ENCODE data around the gene ANTKMT.
A peak's percentile ranks its signal among the peaks of the same experiment; 100 is the strongest.
"Not testable (repeated sequence)": the region's sequence is repeated elsewhere in the genome, so short reads cannot be mapped to it uniquely, and the experiment has no call there.

The ANTKMT gene

DNA sequence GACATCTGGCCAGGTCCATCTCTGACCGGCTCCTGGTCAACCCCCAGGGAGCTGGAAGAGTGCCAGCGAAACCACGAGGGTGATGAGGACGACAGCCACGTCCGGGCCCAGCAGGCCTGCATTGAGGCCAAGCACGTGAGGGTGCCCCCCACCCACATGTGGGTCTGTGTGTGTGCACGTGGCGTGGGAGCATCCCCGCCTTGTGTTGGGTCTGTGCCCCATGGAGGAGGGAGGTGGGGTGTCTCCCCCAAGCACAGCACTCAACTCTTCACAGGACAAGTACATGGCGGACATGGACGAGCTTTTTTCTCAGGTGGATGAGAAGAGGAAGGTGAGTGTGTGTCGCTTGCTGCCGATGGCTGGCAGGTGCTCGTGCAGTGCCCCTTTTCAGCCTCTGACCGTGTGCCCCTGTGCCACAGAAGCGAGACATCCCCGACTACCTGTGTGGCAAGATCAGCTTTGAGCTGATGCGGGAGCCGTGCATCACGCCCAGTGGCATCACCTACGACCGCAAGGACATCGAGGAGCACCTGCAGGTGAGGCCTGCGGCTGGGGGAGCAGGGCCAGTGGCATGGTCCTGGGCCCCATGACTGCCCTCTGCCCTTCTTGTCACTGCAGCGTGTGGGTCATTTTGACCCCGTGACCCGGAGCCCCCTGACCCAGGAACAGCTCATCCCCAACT, 39.1 kb upstream of the ANTKMT start:
- DNase-seq (ENCODE audit: low spot score): no peak

DNA sequence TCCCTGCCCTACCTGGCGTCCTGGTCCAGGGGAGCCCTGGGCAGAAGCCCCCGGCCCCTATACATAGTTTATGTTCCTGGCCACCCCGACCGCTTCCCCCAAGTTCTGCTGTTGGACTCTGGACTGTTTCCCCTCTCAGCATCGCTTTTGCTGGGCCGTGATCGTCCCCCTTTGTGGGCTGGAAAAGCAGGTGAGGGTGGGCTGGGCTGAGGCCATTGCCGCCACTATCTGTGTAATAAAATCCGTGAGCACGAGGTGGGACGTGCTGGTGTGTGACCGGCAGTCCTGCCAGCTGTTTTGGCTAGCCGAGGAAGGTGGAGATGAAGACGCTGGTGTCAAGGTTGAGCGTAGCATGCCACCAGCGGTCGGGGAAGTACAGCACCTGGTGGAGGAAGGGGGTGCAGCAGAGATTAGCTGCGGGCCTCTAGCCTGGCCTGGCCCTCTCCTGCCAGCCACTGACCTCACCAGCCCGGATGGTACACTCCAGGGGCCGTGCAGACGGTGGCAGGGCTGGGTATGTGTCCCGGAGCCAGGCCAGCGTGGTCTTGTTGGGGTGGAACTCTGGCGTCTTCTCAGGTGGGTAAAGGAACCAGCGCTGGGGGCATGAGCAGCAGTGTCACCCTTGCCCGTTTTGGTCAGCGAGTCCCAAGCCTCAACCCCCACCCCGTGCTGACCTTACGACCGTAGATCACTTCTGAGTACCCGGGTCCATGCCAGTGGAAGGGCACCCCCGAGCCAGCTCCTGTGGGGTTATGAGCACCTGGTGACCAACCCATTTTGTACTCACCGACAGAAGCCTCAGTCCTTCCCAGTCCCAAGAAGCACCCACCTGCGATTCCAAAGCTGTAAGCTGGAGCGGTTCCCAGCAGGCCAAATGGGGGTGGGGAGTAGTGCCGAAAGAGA, 38.2 kb upstream of the ANTKMT start:
- DNase-seq (ENCODE audit: low spot score): no peak

DNA sequence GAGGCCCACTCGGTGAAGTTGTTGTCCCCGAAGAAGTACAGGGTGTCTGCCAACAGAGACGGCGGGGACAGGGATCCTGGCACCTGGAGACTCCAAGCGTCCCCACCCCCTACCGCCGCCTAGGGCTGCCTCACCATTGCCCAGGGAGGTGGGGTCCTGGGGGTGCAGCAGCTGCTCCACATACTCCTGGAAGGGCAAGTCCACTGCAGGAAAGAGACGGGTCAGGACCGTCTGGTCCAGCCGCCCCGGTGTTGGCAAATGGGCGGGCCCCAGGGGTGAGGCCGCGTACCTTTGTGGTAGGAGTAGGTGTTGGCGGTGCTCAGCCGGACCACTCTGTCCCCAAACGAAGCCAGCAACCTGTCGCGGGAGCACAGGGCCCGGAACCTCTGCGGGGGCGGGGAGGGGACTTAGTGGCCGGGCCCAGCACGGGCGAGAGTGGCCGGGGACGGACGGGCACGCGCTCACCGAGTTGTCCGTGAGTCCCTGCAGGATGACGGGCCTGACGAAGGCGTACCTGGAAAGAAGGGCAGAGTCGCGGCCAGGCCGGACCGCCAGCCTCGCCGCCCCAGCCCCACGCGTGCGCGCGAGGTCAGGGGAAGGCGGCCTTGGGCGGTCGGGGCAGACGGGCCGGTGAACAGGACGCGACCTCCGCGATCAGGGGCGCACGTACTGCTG, 37.4 kb upstream of the ANTKMT start:
- no peak for DNase-seq (ENCODE audit: low spot score)

DNA sequence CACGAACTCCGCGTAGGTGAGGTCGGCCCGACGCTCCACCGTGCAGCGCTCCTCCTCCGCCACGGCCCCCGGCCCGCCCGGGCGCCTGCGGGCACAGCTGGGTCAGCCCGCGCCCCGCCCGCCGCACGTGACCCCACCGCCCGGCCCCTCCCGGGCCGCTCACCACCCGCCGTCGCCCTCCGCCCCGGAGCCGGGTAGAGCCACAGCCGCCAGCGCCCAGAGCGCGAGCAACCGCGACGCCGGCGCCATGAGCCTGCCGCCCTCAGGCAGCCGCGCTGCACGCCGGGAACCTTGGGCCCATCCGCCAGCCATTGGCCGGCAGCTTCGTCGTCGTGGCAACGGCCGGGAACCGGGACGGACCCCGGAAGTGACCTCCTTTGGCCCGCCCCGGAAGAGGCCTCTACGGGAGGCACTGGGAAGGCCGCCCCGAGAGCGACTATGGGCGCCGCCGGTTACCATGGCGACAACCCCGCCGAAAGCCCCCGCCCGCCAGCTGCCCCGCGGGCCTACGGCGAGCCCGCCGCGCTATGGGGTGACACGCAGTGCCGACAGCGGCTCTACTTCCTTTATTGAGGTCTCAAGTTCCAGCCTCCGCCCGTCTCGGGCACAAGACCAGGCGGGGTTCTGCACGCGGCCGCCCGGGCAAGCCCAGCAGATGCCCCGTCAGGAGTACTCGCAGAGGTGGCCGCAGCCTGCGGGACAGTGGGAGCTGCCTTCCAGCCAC, 36.7 kb upstream of the ANTKMT start, which contains the start of gene JMJD8:
TSS of gene JMJD8 (minus strand) at position 264 of the 724 bp plus-strand sequence. CDS start at position 249, 15 bp downstream.
- DNase-seq (ENCODE audit: low spot score): peak; percentile 82

DNA sequence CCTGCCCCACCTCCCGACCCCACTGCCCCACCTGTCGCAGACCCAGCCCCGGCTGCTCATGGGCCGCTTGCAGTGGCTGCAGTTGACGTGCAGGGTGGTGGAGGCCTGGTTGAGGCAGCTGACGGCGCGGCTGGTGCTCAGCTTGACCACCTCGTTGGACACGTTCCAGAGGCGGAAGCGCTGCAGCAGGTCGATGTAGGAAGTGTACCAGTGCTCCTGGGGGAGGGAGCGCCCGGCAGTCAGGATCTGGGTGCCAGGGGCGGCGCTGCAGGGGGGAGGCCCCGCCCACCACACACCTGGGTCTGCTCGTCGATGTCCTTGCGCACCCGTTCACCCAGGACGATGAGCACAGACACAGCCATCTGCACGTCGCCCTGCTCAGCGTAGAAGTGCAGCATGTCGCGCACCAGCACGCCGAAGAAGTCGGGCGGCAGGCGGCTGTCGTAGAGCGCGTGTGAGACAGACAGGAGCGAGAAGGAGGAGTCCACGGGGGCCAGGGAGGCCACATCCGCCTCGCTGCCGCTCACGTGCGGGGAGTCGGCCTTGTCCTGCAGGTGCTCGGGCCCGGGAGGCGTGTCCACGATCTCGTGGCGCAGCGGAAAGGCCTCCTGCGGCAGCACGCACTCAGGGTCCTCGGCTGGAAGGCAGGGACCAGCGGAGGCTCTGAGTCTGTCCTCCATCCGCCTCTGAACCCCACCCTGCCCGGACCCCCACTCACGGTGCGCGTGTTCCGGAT, 35.8 kb upstream of the ANTKMT start:
- DNase-seq (ENCODE audit: low spot score): no peak

DNA sequence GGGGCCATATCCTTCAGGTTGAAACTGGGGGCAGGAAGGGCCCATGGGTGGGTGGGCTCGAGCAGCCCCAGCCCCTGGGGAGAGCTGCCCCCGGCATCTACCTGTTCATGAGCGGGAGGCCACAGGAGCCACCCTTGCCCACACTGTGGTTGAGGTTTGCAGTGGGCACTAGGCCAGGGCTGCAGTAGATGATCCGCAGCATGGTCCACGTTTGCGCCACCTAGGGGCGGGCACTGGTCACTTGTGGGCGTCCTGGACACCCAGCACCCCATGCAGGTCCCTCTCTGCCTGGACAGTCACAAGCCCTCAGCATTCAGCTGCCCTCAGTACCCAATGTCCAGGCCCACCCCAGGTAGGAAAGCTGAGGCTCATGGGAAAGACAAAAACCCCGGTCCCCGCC, 35.0 kb upstream of the ANTKMT start:
- no peak for DNase-seq (ENCODE audit: low spot score)

DNA sequence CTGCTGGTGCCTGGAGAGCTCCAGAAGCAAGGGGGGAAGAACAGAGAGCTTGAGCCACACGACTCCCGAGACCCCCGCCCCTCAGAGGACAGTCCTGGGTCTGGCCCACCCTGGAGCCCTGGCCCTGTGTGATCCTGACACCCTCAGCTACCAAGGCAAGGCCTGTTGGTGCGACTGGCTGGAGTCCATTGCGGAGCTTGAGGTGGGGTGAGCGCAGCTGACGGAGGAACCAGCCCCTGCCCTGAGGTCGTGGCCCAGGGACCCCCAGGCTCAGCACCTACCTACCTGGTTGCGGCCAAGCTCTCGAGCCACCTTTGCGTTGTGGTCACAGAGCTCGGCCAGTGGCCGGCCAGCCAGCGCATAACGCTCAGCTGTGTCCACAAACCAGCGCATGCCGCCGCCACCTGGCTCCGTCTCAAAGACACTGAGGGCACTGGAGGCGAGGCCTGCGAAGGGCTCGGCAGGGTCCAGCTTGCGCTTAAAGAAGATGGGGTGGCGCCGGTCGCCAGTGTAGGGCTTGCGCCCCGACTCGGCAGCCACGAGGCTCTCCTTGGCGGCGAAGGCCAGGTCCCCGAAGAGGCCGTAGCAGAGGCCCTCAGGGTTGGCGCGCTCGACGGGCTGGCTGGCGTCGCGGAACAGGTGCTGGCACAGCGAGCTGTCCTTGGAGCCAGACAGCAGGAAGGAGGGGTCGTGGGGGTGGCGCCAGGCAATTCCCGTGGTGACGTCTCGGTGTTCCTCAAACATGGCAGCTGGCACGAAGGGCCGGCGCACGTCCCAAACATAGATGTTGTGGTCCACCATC, 34.3 kb upstream of the ANTKMT start:
- no peak for DNase-seq (ENCODE audit: low spot score)

DNA sequence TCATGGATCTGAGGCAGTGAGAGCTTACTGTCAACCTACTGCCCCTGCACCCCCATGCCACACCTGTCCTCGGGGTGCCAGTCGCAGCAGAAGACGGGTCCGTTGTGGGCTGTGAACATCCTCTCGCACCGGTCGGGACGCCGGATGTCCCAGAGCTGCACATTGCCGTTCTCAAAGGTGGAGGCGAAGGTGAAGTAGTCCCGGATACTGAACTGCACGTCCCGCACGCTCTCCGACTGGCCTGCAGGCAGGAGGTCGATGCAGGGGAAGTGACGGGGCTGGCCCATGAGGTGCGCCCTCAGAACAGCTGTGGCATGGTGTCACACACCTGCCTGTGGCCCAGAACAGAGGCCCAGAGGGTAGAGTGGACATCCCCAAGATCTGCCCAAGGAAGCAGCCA, 33.4 kb upstream of the ANTKMT start:
- DNase-seq (ENCODE audit: low spot score): no peak

DNA sequence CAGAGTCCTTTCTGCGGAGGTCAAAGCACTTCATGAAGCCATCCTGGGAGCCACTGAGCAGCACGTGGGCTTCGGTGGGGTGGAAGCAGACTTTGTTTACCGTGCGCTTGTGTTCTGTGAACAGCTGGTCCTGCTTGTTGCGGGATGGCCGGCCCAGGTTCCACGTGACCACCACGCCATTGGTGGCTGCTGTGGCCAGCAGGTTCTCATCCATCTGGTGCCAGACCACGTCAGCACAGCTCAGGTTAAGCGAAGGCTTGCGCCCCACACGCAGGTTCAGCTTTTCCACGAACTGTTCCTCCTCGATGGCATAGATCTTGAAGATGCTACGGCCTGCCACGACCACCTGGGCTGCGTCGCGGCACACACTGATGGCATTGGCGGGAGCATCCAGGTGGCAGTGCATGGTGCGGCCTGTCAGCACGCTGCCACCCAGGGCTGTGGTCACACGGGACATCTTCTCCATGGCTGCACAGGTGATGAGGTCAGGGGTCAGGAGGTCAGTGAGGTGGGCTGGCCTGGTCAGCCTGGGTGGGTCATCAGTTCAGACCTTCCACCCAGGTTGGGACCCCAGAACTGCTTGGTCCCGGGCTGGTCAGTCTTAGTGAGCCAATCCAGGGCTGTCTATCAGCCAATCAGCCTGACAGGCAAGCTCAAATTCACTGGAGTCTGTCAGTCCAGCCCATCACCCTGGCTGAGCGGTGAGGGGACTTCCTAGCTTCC, 31.6 kb upstream of the ANTKMT start:
- DNase-seq (ENCODE audit: low spot score): no peak

DNA sequence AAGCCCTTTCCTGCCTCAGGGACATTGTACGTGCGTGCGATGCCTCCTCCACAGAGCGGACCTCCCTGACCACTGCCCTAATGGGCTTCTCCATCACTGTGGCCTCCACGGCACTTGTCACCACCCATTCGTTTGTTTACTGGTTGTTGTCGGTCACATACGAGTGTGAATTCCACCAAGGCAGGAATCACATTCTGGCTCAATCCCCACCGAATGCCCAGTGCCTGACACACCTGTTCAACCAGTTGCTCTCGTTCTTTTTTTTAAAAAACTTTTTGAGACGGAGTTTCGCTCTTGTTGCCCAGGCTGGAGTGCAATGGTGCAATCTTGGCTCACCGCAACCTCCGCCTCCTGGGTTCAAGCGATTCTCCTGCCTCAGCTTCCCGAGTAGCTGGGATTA, 29.7 kb upstream of the ANTKMT start:
- not testable (repeated sequence) for DNase-seq (ENCODE audit: low spot score)

DNA sequence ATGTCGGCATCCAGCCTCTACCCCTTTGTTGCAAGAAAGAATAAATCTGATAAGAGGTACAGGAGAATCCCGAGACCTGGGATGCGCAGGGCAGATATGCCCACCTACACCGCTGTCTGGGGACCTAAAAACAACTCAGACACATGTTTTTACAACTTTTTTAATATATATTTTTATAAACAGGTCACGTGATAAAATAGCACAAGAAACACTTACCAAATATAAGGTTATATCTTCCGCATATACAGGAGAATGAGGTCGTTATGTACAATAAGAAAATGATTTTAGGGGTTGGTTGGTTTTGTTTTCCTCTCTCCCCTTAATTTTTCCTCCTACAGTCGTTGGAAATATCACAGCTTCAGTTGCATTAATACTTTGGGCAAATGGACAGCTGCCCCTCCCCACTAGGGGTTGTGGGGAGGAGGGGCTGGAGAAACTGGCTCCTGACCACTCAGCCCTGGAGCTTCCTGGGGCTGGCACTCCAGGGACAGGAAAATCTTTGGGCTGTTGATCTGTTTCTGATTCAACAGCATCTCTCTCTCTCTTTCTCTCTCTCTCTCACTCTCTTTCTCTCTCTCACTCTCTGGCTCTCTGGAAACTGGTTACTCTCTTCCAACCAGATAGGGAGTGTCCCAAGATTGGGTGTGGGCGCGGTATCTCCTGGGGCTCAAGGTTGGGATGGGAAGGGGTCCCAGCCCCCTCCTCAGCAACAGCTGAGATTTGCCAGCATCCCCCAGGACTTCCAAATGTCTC, 28.4 kb upstream of the ANTKMT start:
- DNase-seq (ENCODE audit: low spot score): no peak

DNA sequence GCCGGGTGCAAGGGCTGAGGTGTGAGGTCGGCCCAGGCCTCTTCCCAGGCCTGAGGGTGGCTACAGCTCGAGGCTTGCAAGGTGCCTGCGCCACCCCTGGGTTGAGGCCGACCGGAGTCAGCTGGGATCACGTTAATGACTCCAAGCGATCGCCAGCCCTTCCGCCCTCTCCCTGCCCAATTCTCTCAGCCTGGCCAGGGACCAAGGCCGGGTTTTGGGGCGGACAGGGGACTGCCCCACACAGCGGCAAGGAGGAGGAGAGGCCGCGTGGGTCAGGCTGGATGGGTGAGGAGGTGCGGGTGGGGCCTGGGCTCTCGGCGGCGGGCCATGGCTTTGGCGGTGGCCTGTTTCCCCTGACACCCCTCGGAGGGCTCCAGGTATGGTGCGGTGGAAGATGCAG, 27.6 kb upstream of the ANTKMT start:
- DNase-seq (ENCODE audit: low spot score): no peak

DNA sequence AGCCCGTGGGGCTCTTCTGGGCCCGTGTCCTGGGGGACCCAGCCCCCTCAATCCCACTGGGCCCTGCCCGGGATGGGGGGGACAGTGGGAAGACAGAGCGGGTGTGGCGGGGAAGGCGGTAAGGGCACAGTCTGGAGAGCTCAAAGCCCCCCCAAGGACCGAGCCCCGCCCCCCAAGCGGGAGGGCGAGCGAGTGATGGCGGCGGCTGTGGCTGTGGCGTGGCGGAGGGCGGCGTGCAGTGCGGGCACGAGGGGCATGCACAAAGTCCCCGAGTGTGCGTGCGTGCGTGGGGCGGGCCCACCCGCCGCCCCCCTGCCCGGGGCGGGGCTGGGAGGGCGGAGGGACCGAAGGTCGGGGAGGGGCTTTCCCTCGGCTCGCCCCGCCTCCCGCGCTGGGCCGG, 27.2 kb upstream of the ANTKMT start:
- no peak for DNase-seq (ENCODE audit: low spot score)

DNA sequence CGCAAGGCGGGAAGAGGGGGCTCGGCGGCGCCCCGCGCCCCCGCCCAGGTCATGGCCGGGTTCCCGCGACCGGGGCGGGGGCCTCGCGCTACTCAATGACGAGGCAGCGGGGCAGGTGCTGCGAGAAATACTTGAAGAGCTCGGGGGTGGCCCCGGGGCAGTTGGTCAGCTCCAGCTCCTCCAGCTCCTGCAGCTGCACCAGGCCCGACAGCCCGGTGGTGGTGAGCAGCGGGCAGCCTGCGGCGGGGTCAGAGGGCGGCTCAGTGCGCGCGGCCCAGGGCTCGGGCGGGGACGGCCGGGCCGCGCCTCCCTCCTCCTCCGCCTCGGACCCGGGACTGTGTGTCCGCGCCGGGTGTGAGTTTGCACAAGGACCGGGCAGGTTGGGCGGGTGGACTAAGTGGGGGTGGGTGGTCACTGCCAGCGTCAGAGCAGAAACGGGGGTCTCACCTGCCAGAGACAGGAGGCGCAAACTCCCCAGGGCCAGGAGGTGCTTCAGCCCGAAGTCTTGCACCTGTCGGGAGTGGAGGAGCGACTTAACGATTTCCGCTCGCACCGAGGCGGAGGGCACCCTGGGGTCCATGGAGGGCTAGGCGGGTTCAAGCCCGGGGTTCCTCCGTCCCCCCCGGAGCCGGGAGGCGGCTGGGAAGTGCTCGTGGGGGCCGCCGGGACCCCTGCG, 26.6 kb upstream of the ANTKMT start:
- DNase-seq (ENCODE audit: low spot score): no peak

DNA sequence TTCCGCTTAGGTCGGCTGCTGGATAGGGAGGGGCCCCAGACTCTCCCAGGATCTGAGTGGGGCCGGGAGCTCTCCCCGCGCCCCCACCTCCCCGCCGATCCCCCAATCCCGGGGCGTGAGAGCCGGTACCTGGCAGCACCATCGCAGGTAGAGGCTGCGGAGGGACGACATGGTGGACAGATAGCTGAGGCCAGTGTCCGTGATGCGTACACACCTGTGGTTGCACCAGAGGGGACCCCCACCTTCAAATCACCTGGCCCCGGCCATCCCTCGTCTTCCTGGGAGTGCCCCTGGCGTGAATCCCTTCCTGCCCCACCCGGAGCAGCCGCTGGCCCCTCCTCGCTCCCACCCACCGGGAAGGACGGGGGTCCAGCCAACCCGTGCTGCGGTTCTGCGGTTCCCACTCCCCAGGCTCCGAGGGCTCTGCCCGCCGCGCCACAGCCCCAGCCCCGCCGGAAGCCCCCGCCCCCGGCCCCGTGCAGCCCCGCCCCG, 26.0 kb upstream of the ANTKMT start:
- DNase-seq (ENCODE audit: low spot score): no peak

DNA sequence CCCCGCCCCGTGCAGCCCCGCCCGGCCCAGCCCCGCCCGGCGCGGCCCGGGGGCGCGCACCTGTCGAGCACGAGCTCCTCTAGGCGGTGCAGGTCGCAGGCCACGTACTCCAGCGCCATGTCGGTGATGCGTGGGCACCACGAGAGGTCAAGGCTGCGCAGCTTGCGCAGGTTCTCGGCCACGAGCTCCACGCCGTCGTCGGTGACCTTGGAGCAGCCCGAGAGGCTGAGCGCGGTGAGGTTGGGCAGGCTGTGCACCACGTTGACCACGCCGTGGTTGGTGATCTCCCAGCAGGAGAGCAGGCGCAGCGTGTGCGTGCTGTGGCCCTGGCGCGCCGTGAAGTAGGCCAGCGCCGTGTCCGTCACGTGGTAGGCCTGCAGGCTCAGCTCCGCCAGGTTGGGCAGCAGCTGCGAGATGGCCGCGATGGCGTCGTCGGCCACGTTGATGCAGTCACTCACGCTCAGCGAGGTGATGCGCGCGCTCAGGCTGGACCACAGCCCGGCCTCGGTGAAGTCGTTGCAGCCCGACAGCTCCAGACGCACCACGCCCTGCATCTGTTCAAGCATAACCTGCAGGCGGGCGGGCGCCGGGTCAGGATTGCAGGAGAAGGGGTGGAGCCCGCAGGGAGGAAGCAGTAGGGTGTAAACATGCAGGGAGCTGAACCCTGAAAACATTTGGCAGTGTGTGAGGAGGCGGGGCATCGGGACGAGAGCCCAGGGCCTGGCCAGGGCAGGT, 25.4 kb upstream of the ANTKMT start:
- no peak for DNase-seq (ENCODE audit: low spot score)

DNA sequence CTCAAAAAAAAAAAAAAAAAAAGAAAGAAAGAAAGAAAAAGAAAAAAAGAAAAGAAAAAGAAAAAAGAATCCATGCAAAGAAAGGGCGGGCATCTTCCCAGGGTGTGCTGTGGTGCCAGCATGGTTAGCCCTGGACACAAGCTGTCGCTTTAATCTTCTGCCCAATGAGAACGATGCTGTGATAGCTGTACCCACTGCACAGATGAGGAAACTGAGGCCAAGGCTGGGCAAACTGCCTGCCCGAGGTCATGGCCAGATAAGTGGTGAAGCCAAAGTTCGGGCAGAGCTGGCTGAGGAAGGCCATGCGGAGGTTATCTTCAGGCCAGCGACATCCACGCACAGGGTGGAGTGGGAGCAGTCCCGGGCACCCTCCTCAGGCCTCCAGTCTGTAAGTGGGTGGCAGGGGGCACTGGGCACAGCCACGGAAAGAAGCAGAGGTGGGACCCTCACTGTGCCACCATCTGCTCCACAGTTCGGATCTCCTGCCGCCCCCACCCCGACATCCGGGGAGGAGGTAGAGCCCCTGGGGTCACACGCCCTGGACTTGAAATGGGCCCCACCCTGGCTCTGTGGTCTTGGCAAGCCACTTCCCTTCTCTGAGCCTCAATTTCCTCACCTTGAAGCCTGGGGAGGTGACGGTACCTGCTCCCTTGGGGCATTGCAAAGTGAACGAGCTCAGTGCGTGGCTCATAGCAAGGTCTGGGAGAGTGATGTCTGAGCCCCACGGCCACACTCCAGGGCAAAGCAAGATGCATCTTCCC, 21.9 kb upstream of the ANTKMT start:
- DNase-seq (ENCODE audit: low spot score): no peak
